HepG2 (cell line): ENCODE results near the gene DCTN2. TPM values are rescaled to one million over a fixed set of nuclear protein-coding genes. Genes with fewer than 3 reads are reported as not detected.

Source experiments
- BHLHE40 ChIP-seq: IDR thresholded peaks from 2 replicates; pipeline ENCODE4 v1.6.1; 2011; ENCODE audit warnings: low read length, improper control_type of control experiment
- FOXP4 ChIP-seq: sonication (generic); formaldehyde crosslinking; IDR thresholded peaks from 2 replicates; pipeline ENCODE4 v1.4.0; 2020; ENCODE audit warnings: missing genetic modification reagents
- HNF1B ChIP-seq: sonication (generic); formaldehyde crosslinking; IDR thresholded peaks from 2 replicates; pipeline ENCODE4 v1.5.1; 2020; ENCODE audit warnings: mild to moderate bottlenecking, moderate library complexity, missing genetic modification reagents
- JUND ChIP-seq: sonication (generic); formaldehyde crosslinking; IDR thresholded peaks from 2 replicates; pipeline ENCODE4 v1.8.0; 2022; ENCODE audit warnings: mild to moderate bottlenecking, missing genetic modification reagents
- MATR3 ChIP-seq: sonication (generic); formaldehyde crosslinking; IDR thresholded peaks from 2 replicates; pipeline ENCODE4 v1.4.0; 2020; ENCODE audit warnings: missing genetic modification reagents
- MTA1 ChIP-seq: sonication (generic); formaldehyde crosslinking; IDR thresholded peaks from 2 replicates; pipeline ENCODE4 v1.4.0; 2020; ENCODE audit warnings: missing genetic modification reagents, mild to moderate bottlenecking, borderline replicate concordance
- NFYB ChIP-seq: sonication (generic); formaldehyde crosslinking; IDR thresholded peaks from 2 replicates; pipeline ENCODE4 v1.4.0; 2020; ENCODE audit warnings: missing genetic modification reagents
- NPAS2 ChIP-seq: sonication (generic); formaldehyde crosslinking; IDR thresholded peaks from 2 replicates; pipeline ENCODE4 v1.8.0; 2022; ENCODE audit warnings: mild to moderate bottlenecking, missing genetic modification reagents, borderline replicate concordance
- RARA ChIP-seq: IDR thresholded peaks from 2 replicates; pipeline ENCODE4 v1.6.1; 2016; ENCODE audit warnings: missing genetic modification reagents, missing compliant biosample characterization
- RXRB ChIP-seq: IDR thresholded peaks from 2 replicates; pipeline ENCODE4 v1.6.1; 2016; ENCODE audit warnings: borderline replicate concordance, missing genetic modification reagents, missing compliant biosample characterization
- STAT5B ChIP-seq: sonication (generic); formaldehyde crosslinking; IDR thresholded peaks from 2 replicates; pipeline ENCODE4 v1.4.0; 2020; ENCODE audit warnings: missing genetic modification reagents
- ZEB1 ChIP-seq: IDR thresholded peaks from 2 replicates; pipeline ENCODE4 v1.6.1; 2012; ENCODE audit warnings: mild to moderate bottlenecking, low read depth, inconsistent platforms; ENCODE audit not compliant: insufficient replicate concordance
- ZKSCAN1 ChIP-seq: fragments of 150-350 bp; IDR thresholded peaks from 2 replicates; pipeline ENCODE4 v1.6.1; 2014; ENCODE audit warnings: low read length
- ZKSCAN5 ChIP-seq: sonication (generic); formaldehyde crosslinking; IDR thresholded peaks from 2 replicates; pipeline ENCODE4 v1.5.1; 2020; ENCODE audit warnings: mild to moderate bottlenecking, missing genetic modification reagents
- ZNF761 ChIP-seq: sonication (generic); formaldehyde crosslinking; conservative IDR thresholded peaks from 2 replicates; pipeline ENCODE4 v1.4.0; 2020; ENCODE audit warnings: mild to moderate bottlenecking, missing genetic modification reagents
- ZNF775 ChIP-seq: sonication (generic); formaldehyde crosslinking; IDR thresholded peaks from 2 replicates; pipeline ENCODE4 v1.4.0; 2020; ENCODE audit warnings: missing genetic modification reagents, mild to moderate bottlenecking, moderate library complexity, borderline replicate concordance
- ZNF790 ChIP-seq: sonication (generic); formaldehyde crosslinking; IDR thresholded peaks from 2 replicates; pipeline ENCODE4 v1.8.0; 2022; ENCODE audit warnings: missing genetic modification reagents, mild to moderate bottlenecking, borderline replicate concordance
- polyA plus RNA-seq, 8 experiments: library from polyadenylated mRNA; depleted of rRNA in 3 of 8; stranded (reverse) in 7 of 8; unstranded in 1 of 8; fragments of >200 nt; fragmentation: Illumina TruSeq in 4 of 8; extraction: Trizol in 4 of 8; gene quantifications; 2 replicates each; pipeline versions ENCODE4 v1.2.1 to v1.2.3, GENCODE V29; 2011 to 2016; ENCODE audit warnings: low read depth in 4 of 8, missing spikeins in 1 of 8, mixed read lengths in 1 of 8; ENCODE audit not compliant: insufficient read depth in 1 of 8
- total RNA-seq, 5 experiments: library from RNA; depleted of rRNA; stranded (reverse); fragments of >200 nt; fragmentation: Illumina TruSeq; extraction: Trizol; gene quantifications; 2 replicates each; pipeline ENCODE4 v1.2.3, GENCODE V29; 2016; ENCODE audit warnings: low read depth in 1 of 5
- TF ChIP-seq, protein P1 (sequence below): sonication (generic); formaldehyde crosslinking; IDR thresholded peaks from 2 replicates; pipeline ENCODE4 v1.5.0; 2020; ENCODE audit warnings: mild to moderate bottlenecking, missing genetic modification reagents, moderate library complexity
- TF ChIP-seq, protein P2 (sequence below): sonication (generic); formaldehyde crosslinking; IDR thresholded peaks from 2 replicates; pipeline ENCODE4 v1.4.0; 2020; ENCODE audit warnings: missing genetic modification reagents
- TF ChIP-seq, protein P3 (sequence below): sonication (generic); formaldehyde crosslinking; IDR thresholded peaks from 2 replicates; pipeline ENCODE4 v1.4.0; 2020; ENCODE audit warnings: missing genetic modification reagents, low read depth, mild to moderate bottlenecking, borderline replicate concordance
- TF ChIP-seq, protein P4 (sequence below): sonication (generic); formaldehyde crosslinking; IDR thresholded peaks from 2 replicates; pipeline ENCODE4 v1.5.0; 2020; ENCODE audit warnings: missing genetic modification reagents, mild to moderate bottlenecking, borderline replicate concordance

DCTN2 gene
- total and polyA plus RNA-seq, 2 of the 13 experiments (the other 11 are each of a cell fraction or from before 2014, with no cell fraction given): 72.0 to 77.4 TPM

- TF ChIP-seq HNF1B (peak; percentile 58; the same call in 1 of the 2 replicates), RXRB (CRISPR knock-in tag) (peak; percentile 85), NFYB (CRISPR knock-in tag) (no peak), RARA (CRISPR knock-in tag) (no peak), NPAS2 (CRISPR knock-in tag) (no peak), ZKSCAN5 (CRISPR knock-in tag) (no peak), STAT5B (CRISPR knock-in tag) (no peak), ZNF775 (no peak), ZKSCAN1 (no peak), JUND (CRISPR knock-in tag) (no peak), MATR3 (no peak), ZNF790 (CRISPR knock-in tag) (no peak), FOXP4 (CRISPR knock-in tag) (0 out of 2 replicates have a peak, but pooled peaks have one; percentile 24), MTA1 (CRISPR knock-in tag) (no peak), ZEB1 (peak; percentile 43), ZNF761 (CRISPR knock-in tag) (no peak), BHLHE40 (peak; percentile 46; the same call in 1 of the 2 replicates)
- TF ChIP-seq, protein P1, sequence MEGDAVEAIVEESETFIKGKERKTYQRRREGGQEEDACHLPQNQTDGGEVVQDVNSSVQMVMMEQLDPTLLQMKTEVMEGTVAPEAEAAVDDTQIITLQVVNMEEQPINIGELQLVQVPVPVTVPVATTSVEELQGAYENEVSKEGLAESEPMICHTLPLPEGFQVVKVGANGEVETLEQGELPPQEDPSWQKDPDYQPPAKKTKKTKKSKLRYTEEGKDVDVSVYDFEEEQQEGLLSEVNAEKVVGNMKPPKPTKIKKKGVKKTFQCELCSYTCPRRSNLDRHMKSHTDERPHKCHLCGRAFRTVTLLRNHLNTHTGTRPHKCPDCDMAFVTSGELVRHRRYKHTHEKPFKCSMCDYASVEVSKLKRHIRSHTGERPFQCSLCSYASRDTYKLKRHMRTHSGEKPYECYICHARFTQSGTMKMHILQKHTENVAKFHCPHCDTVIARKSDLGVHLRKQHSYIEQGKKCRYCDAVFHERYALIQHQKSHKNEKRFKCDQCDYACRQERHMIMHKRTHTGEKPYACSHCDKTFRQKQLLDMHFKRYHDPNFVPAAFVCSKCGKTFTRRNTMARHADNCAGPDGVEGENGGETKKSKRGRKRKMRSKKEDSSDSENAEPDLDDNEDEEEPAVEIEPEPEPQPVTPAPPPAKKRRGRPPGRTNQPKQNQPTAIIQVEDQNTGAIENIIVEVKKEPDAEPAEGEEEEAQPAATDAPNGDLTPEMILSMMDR (CRISPR knock-in tag): peak; percentile 93
- TF ChIP-seq, protein P2, sequence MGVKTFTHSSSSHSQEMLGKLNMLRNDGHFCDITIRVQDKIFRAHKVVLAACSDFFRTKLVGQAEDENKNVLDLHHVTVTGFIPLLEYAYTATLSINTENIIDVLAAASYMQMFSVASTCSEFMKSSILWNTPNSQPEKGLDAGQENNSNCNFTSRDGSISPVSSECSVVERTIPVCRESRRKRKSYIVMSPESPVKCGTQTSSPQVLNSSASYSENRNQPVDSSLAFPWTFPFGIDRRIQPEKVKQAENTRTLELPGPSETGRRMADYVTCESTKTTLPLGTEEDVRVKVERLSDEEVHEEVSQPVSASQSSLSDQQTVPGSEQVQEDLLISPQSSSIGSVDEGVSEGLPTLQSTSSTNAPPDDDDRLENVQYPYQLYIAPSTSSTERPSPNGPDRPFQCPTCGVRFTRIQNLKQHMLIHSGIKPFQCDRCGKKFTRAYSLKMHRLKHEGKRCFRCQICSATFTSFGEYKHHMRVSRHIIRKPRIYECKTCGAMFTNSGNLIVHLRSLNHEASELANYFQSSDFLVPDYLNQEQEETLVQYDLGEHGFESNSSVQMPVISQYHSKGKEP: no peak
- TF ChIP-seq, protein P3, sequence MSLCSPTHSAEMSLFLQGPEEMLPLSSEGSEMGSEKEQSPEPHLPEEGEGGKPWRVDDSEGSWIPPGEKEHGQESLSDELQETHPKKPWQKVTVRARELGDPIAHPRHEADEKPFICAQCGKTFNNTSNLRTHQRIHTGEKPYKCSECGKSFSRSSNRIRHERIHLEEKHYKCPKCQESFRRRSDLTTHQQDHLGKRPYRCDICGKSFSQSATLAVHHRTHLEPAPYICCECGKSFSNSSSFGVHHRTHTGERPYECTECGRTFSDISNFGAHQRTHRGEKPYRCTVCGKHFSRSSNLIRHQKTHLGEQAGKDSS (CRISPR knock-in tag): no peak
- TF ChIP-seq, protein P4, sequence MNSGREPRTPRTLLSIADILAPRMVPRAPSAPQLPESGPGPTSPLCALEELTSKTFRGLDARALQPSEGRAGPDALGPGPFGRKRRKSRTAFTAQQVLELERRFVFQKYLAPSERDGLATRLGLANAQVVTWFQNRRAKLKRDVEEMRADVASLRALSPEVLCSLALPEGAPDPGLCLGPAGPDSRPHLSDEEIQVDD (CRISPR knock-in tag): no peak
Measured at GRCh38 chr12:57583008-57583831, 36.2 kb upstream of the DCTN2 start (continued).
